Activated CD8-positive, alpha-beta memory T cell treated with anti-CD3 and anti-CD28 coated beads, Interleukin-2, amount 50 U/mL, for 1 hour (primary cell): ENCODE measurements around the gene DAB1.

ENCODE experiments used
- DNase-seq: peaks from one replicate; pipeline ENCODE4 v3.0.0-alpha.2; 2020; ENCODE audit errors: extremely low read depth

The DAB1 gene

GRCh38 chr1:57020216-57020615, 403.6 kb downstream of the DAB1 start:
- no peak for DNase-seq

- DNase-seq: no peak
Measured at GRCh38 chr1:57019236-57019839, 404.5 kb downstream of the DAB1 start.

- no peak for DNase-seq
Measured at GRCh38 chr1:57018119-57018518, 405.7 kb downstream of the DAB1 start.

DNA sequence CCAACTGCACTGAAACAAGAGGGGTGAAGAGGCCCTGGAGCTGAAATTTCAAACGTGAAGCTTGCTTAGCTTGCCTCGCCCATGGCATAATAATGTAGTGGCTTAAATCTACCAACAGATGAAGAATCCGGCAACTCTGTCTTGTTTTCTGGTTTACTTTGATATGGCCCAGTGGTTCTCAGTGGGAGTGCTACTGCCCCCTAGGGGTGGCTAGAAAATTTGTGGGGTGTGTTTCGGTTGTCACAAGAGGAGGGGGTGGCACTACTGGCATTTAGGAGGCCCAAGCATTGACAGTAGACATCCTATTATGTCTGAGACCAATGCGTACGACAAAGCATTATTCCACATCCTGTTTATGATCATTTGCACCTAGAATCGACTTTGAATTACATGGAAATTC, 406.1 kb downstream of the DAB1 start:
- DNase-seq: no peak

GRCh38 chr1:57017200-57017599, 406.7 kb downstream of the DAB1 start:
- no peak for DNase-seq

DNA sequence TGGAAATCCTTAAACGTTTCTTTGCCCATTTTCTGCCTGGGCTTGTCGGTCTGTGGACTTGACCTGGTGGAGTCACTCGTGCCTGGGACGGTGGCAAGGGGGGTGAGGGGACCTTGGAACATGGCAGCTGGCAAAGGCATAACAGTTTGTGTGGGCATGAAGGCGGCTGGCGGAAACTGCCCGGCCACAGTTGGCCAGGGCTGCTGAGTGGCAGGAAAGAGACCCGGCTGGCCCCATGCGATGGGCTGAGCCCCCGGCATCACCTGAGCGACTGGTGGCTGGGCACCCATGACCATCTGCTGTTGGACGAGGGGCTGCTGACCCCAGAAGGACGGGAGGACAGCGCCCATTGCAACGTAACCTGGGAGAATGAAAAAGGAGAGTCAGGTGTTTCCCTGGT, 408.8 kb downstream of the DAB1 start:
- no peak for DNase-seq

- no peak for DNase-seq
Measured at GRCh38 chr1:57013522-57013921, 410.3 kb downstream of the DAB1 start.

GRCh38 chr1:57012315-57012714, 411.5 kb downstream of the DAB1 start:
- no peak for DNase-seq

DNA sequence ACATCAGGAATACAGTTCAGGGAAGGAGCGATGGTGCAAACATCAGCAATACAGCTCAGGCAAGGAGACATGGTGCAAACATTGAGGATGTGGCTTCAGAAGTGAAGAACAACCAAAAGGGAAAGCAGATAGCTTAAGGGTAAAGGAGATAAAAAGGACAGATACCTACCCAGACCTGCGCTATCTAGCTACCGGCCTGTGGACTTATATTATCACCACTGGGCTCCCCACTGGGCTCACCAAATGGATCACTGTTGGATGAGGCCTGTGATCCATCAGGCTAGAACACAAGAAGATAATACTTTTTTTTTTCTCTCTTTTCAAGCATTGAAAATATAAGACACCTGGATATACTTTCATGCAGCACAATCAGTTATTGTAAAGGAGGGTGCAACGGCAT, 413.3 kb downstream of the DAB1 start:
- DNase-seq: no peak

DNA sequence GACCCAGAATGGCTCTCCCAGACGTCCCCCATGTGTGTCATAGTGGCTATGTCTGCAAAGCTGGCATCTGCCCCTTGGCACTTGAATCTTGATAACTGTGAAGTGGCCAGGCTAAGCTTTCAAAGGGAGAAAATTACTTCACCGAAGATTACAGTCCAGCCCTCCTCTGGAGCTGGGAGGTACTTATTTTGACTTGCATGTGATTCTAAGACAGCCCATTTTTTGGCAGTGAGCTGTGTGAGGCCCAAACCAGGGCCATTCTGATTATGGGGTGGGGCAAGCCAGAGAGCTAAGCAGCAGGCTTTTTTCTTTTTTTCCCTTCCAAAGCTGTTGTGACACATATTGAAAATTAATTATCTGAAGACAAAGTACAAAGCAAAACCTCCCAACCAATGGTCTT, 415.9 kb downstream of the DAB1 start:
- DNase-seq: no peak

- no peak for DNase-seq
Measured at GRCh38 chr1:57007472-57007871, 416.4 kb downstream of the DAB1 start.

DNA sequence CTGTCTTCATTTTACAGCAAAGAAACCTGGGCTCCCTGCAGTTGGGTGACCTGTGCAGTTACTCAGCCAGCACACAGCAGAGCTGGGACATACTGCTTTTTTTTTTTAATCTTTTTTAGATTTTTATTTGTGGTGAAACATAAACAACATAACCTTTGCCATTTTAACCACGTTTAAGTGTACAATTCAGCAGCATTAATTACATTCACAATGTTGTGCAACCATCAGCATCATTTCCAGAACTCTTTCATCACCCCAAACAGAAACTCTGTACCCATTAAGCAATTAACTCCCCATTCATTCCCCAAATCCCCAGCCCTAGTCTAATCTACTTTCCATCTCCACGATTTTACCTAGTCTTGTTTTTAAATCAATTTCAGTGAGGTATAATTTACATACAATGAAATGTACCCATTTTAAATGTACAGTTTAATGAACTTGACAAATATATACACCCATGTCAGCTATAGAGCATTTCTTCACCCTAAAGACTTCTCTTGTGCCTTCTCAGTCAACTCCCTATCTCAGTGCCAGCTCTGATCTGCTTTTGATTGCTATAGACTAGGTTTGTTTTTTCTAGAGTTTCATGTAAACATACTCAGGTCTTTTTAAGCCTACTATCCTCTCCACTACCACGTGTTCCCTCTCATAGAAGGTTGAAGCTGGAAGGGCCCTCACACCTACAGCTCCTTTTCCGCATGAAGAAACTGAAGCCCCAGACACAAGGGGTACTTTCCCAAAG, 420.3 kb downstream of the DAB1 start:
- DNase-seq: no peak

DNA sequence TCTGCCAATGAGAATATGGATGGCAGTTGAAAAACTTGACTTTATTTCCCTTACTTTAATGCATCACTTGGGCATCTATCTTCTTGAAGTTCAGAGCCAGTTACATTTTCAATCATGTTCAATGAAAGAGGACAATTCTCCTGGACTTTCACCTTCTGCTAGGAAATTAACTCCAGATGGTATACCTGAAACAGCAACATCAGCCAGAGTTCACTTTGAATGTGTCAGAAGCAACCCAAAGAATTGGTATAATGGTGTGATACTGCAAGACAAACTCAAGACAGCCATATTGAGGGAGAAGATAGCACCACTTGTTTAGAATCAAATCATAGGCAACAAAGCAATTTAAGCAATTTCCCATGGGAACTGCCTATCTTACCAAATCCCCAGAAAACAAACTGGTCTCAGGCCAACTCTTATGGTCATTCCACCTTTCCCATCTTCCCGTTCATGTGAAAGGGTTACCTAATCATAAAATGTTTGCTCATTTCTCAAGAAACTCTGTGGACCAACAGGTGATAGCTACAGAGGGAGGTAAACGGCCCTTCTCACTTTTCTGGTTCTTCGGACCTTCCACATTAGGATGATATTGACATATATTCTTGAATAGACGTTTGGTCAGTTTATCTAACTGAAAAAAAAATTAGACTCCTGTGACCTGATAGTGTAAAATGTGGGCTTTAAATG, 428.3 kb downstream of the DAB1 start:
- no peak for DNase-seq

GRCh38 chr1:56993475-56993874, 430.4 kb downstream of the DAB1 start:
- DNase-seq: no peak

DNA sequence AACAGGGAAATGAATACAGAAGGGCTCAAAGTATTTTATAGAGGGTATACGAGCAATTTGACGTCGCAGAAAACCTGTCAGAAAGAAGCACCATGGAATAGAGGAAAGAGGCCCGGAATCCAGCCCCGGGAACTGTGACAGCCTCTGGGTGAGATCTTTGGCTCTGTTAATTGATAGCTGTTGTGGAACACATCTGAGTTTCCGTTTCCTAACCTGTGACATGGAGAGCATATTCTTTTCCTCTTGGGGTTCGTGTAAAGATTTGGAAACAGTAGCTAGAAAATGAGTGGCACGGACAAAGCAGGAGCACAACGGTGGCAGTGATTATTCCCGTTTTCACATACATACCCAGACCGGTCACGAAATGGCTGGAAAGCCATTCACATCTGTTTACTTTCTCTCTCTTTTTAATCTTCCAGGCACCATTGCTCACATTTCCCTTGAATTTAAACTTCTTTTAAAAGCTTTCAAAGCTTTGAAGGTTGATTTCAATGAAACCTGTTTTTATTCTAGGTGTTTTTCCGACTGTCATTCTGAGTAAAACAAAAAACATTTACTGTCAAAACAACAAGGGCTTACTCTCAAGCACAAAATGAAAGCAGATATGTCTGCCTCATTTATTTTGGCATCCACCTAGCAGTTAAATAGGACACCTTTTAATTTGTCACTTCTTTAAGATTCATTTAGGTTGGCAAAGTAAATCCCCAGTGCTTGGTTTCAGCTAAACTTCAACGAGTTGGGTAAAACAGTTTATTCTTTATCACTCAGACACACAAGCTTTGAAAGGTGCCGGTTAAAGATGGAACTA, 431.3 kb downstream of the DAB1 start:
- no peak for DNase-seq

- no peak for DNase-seq
Measured at GRCh38 chr1:56991576-56991975, 432.3 kb downstream of the DAB1 start.

DNA sequence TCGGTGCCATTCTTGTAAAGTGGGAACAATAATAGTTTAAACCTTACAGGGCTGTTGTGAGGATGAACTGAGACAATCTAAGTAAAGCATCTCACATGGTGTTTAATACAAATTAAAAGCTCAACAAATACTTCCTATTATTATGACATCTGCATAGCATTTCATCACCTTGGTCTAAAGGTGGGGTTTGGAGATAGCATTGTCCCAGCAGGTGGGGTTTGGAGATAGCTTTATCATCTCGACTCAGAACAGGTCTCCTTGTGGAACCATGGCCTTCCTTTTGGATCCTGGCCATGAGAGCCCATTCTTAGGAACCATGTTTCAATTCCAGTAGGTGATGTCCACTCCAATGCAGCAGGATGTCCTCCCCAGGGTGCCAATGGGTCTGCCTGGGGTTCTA, 437.5 kb downstream of the DAB1 start:
- DNase-seq: no peak

DNA sequence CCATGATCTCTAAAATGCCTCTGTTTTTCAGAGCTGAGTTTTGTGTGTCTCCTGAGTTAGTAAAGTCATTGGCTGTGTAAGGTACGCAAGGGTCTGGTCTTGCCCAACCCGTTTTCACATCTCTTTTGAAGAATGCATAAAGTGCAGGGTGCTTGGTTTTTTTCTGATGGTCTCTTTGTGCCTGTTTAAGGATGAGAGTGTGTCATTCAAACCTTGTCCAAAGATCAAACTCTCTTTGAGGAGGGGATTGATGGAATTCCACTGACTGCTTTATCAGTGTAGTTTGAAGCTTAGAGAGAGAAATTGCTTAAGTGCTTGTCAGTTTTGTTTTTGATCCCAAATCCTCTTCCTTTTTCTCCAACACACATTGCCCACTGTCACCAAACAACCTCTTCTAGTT, 438.0 kb downstream of the DAB1 start:
- no peak for DNase-seq

DNA sequence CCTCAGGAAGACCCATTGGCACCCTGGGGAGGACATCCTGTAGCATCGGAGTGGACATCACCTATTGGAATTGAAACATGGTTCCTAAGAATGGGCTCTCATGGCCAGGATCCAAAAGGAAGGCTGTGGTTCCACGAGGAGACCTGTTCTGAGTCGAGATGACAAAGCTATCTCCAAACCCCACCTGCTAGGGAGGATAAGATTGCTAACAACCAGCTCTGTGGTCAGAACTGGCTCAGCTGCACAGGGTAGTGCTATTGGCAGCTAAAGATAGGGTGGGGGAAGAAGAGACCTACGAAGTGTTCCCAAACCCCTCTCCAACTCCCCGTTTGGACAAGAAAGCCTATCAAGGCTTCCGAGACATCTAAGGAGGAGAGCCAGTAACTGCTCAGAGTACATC, 440.4 kb downstream of the DAB1 start:
- no peak for DNase-seq

DNA sequence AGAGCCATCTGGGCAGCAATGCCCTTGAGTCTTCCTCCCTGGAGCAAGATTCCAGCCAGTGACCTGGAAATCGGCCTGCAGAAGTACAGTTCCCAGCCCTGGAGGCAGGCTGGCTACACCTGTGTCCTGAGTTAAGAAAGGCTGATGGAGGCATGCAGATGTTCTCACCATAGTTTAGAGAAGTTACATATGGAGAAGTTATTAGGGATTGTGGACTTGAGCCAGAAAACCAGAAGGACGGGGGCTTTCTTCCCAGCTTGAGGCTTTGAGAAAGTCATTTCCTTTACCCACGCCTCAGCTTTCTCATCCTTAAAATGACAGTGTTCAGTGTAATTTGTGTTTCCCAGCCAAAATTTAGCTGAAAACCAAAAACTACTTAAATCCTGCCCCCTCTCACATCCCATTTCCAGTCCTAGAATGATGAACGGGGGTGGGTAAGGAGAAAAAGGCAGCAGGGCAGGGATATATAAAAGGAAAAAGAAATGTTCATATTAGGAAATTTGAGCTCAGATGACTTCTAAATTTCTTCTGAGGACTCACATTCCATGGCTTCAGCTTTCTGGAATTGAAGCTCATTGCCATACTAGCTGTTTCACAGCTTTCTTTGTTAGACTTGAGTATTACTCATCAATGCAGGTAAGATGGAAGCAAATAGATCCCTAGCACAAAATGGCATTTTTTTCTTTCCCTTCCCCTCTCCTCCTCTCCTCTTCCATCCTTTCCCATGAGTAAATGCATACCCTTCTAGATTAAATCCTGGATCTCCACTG, 443.7 kb downstream of the DAB1 start:
- no peak for DNase-seq

DNA sequence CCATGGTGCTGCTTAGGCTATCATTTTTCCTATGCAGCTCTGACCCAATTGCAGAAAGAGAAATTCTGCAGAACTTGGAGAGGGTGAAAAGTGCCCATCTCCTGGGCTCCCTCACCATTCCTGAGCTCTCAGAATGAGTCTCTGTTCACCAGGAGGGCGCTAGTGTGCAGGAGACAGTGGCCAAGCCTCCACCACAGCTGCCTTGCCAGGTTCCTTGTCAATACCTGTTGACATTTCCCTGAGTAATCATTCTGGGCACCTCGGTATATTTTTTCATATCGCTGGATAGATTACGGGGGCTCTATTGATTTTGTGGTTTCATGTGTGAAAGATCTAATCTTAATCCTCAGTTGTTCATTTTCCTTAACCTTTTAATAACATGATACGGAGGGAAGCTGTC, 445.0 kb downstream of the DAB1 start:
- DNase-seq: no peak

DNA sequence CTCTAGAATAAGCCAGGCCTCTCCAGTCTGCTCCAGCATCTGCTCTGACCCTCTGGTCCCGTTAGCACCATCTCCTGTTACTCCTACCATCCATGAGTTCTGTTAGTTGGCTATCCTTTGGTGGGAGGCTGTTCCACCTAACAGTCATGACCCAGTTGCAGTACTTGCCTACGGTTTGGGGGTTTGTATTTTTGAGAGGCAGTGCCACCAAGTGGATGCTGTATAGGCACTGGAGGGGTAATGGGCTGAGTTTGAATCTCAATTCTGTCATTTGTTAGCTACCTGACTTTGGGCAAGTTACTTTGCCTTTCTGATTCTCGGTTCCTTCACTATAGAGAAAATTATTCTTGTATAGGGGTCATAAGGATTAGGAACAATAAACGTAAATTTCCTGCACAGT, 445.9 kb downstream of the DAB1 start:
- DNase-seq: no peak
